HEK293 (cell line): ENCODE results near the gene ZDHHC14.

ENCODE experiments used
- CTCF ChIA-PET: fragments of 350-600 bp; formaldehyde crosslinking; extraction: SDS; loops from one replicate; lab custom pipeline; 2021; ENCODE audit warnings: antibody characterized with exemption; lab: Yijun Ruan, JAX
- POLR2A ChIA-PET: fragments of 300-600 bp; formaldehyde crosslinking; extraction: SDS; loops from one replicate; lab custom pipeline; 2020; ENCODE audit warnings: antibody characterized with exemption, inconsistent platforms; lab: Yijun Ruan, JAX
- H3K27ac ChIP-seq: fragments of 200-500 bp; sonication (Bioruptor generic); 2 replicates; pipeline ENCODE4 v1.5.1; 2014; ENCODE audit warnings: low read depth, low read length, control low read depth, inconsistent platforms; ENCODE audit errors: extremely low read depth
- H3K36me3 ChIP-seq, 2 experiments: fragments of 200-500 bp in 1 of 2; sonication (Bioruptor generic) in 1 of 2; 1 replicate in 1 of 2; 2 replicates in 1 of 2; pipeline ENCODE4 v1.5.1; 2014 to 2017; ENCODE audit warnings: inconsistent platforms in 2 of 2, low read length in 2 of 2; ENCODE audit not compliant: control insufficient read depth in 2 of 2, insufficient read depth in 1 of 2
- H3K4me1 ChIP-seq: fragments of 200-500 bp; sonication (Bioruptor generic); 2 replicates; pipeline ENCODE4 v1.5.1; 2014; ENCODE audit warnings: mild to moderate bottlenecking, low read length, inconsistent platforms; ENCODE audit not compliant: control insufficient read depth, insufficient read depth
- H3K4me3 ChIP-seq: 2 replicates; pipeline ENCODE4 v1.5.1; 2011; ENCODE audit warnings: low read depth, mild to moderate bottlenecking, control low read depth, low read length, moderate library complexity
- H3K9me3 ChIP-seq: fragments of 200-500 bp; sonication (Bioruptor generic); 2 replicates; pipeline ENCODE4 v1.5.1; 2014; ENCODE audit warnings: low read depth, low read length, inconsistent platforms; ENCODE audit not compliant: control insufficient read depth, insufficient read depth
- EGR2 ChIP-seq: fragments of 450-650 bp; formaldehyde crosslinking; IDR thresholded peaks from 2 replicates; pipeline ENCODE4 v1.5.1; 2016; ENCODE audit warnings: low read depth, missing biosample characterization, missing genetic modification characterization
- HOXC10 ChIP-seq: sonication (generic); formaldehyde crosslinking; IDR thresholded peaks from 2 replicates; pipeline ENCODE4 v1.8.1; 2023; ENCODE audit warnings: mild to moderate bottlenecking, missing genetic modification reagents
- KLF1 ChIP-seq: fragments of 450-650 bp; formaldehyde crosslinking; IDR thresholded peaks from 2 replicates; pipeline ENCODE4 v1.5.1; 2016; ENCODE audit warnings: missing biosample characterization, missing genetic modification characterization
- REPIN1 ChIP-seq: fragments of 450-650 bp; formaldehyde crosslinking; IDR thresholded peaks from 2 replicates; pipeline ENCODE4 v1.5.1; 2017; ENCODE audit warnings: missing biosample characterization, missing genetic modification characterization, low read depth
- ZBTB11 ChIP-seq: fragments of 450-650 bp; formaldehyde crosslinking; conservative IDR thresholded peaks from 2 replicates; pipeline ENCODE4 v1.5.1; 2016; ENCODE audit warnings: low read depth, missing biosample characterization, missing genetic modification characterization
- ZBTB7A ChIP-seq: fragments of 450-650 bp; formaldehyde crosslinking; IDR thresholded peaks from 2 replicates; pipeline ENCODE4 v1.5.1; 2016; ENCODE audit warnings: low read depth, missing biosample characterization, missing genetic modification characterization
- ZEB2 ChIP-seq: fragments of 450-650 bp; formaldehyde crosslinking; IDR thresholded peaks from 2 replicates; pipeline ENCODE4 v1.5.1; 2016; ENCODE audit warnings: missing biosample characterization, missing genetic modification characterization
- ZNF133 ChIP-seq: fragments of 450-650 bp; formaldehyde crosslinking; IDR thresholded peaks from 2 replicates; pipeline ENCODE4 v1.5.1; 2016; ENCODE audit warnings: missing biosample characterization, missing genetic modification characterization
- ZNF155 ChIP-seq: fragments of 450-650 bp; formaldehyde crosslinking; IDR thresholded peaks from 2 replicates; pipeline ENCODE4 v1.5.1; 2016; ENCODE audit warnings: missing biosample characterization, missing genetic modification characterization
- ZNF169 ChIP-seq: fragments of 450-650 bp; formaldehyde crosslinking; IDR thresholded peaks from 2 replicates; pipeline ENCODE4 v1.5.1; 2016; ENCODE audit warnings: missing biosample characterization, missing genetic modification characterization
- ZNF221 ChIP-seq: fragments of 450-650 bp; formaldehyde crosslinking; IDR thresholded peaks from 2 replicates; pipeline ENCODE4 v1.5.1; 2017; ENCODE audit warnings: missing biosample characterization, missing genetic modification characterization, borderline replicate concordance
- ZNF239 ChIP-seq: fragments of 450-650 bp; formaldehyde crosslinking; IDR thresholded peaks from 2 replicates; pipeline ENCODE4 v1.5.1; 2016; ENCODE audit warnings: missing biosample characterization, missing genetic modification characterization
- ZNF350 ChIP-seq: fragments of 450-650 bp; formaldehyde crosslinking; IDR thresholded peaks from 2 replicates; pipeline ENCODE4 v1.5.0; 2017; ENCODE audit warnings: missing biosample characterization, mild to moderate bottlenecking, missing genetic modification characterization
- ZNF391 ChIP-seq: fragments of 450-650 bp; formaldehyde crosslinking; IDR thresholded peaks from 2 replicates; pipeline ENCODE4 v1.5.1; 2016; ENCODE audit warnings: low read depth, missing biosample characterization, missing genetic modification characterization, borderline replicate concordance
- ZNF433 ChIP-seq: fragments of 450-650 bp; formaldehyde crosslinking; IDR thresholded peaks from 2 replicates; pipeline ENCODE4 v1.5.1; 2016; ENCODE audit warnings: missing biosample characterization, missing genetic modification characterization, low read depth
- ZNF501 ChIP-seq: fragments of 450-650 bp; formaldehyde crosslinking; IDR thresholded peaks from 2 replicates; pipeline ENCODE4 v1.5.1; 2016; ENCODE audit warnings: missing biosample characterization, missing genetic modification characterization
- ZNF521 ChIP-seq: fragments of 450-650 bp; formaldehyde crosslinking; IDR thresholded peaks from 2 replicates; pipeline ENCODE4 v1.5.1; 2017; ENCODE audit warnings: missing biosample characterization, mild to moderate bottlenecking, missing genetic modification characterization
- ZNF544 ChIP-seq: fragments of 450-650 bp; formaldehyde crosslinking; IDR thresholded peaks from 2 replicates; pipeline ENCODE4 v1.5.0; 2017; ENCODE audit warnings: missing biosample characterization, missing genetic modification characterization
- ZNF549 ChIP-seq: fragments of 450-650 bp; IDR thresholded peaks from 2 replicates; pipeline ENCODE4 v1.5.1; 2018; ENCODE audit warnings: missing biosample characterization, missing genetic modification characterization, mild to moderate bottlenecking, inconsistent platforms, moderate library complexity
- ZNF571 ChIP-seq: fragments of 450-650 bp; formaldehyde crosslinking; IDR thresholded peaks from 2 replicates; pipeline ENCODE4 v1.5.0; 2017; ENCODE audit warnings: missing biosample characterization, missing genetic modification characterization
- ZNF837 ChIP-seq: fragments of 450-650 bp; formaldehyde crosslinking; IDR thresholded peaks from 2 replicates; pipeline ENCODE4 v1.5.1; 2016; ENCODE audit warnings: missing biosample characterization, missing genetic modification characterization
- ZSCAN16 ChIP-seq: fragments of 450-650 bp; formaldehyde crosslinking; IDR thresholded peaks from 2 replicates; pipeline ENCODE4 v1.5.1; 2016; ENCODE audit warnings: missing biosample characterization, missing genetic modification characterization
- TF ChIP-seq, protein P1 (sequence below): fragments of 450-650 bp; formaldehyde crosslinking; IDR thresholded peaks from 2 replicates; pipeline ENCODE4 v1.5.1; 2016; ENCODE audit warnings: missing biosample characterization, missing genetic modification characterization
- TF ChIP-seq, protein P2 (sequence below): sonication (generic); formaldehyde crosslinking; IDR thresholded peaks from 2 replicates; pipeline ENCODE4 v1.8.1; 2022; ENCODE audit warnings: mild to moderate bottlenecking, moderate library complexity, missing genetic modification reagents
- TF ChIP-seq, protein P3 (sequence below): fragments of 450-650 bp; formaldehyde crosslinking; optimal IDR thresholded peaks from 2 replicates; pipeline ENCODE3; 2016; ENCODE audit warnings: missing biosample characterization, mild to moderate bottlenecking, missing genetic modification characterization

The ZDHHC14 gene

DNA sequence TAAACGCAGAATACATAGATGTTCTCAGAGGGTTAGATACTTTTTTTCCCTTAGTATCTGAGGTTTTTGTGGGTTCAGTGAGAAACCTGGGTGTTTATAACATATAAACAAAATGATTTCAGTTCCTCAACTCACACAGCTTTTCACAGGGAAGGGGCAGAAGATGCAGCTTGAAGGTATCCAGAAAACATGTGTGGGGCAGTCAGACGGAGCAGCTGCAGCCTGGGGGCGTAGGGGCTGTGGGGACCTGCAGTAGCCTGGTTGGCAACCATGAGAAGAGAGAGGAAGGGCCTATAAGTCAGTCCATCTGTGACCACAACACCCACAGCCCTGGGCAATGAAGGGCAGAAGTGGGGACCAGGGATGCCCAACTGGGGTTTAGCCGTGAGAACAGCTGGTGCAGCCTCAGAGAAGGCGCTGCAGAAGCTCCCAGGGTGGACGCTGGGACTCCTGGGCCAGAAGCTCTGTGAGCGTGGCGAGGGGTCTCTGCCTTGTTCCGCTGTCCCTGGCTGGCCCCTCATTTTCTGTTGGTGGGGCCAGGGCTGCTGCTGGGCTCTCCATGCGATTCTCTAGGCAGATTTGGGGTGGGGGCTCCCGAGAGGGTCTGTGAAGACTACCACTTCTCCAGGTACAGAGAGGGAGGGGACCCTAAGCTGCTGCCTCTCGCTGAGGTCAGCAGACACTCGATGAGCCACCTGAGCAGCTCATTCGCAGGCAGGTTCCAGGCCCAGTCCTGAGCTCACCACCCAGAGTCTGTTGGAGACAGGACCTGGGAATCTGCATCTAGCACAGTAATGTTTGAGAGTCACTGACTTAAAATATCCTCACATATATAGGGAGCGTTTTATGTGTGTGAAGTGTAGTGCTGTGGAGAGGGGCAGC is 181.2 kb downstream of the ZDHHC14 start:
- H3K9me3 ChIP-seq = no peaks in the 10 kb centered on the region
- no peaks in the 10 kb centered on the region for H3K36me3 ChIP-seq
- H3K4me3 ChIP-seq = no peak overlapping the region
- TF ChIP-seq KLF1 (tag by site-specific recombination) = no peak
- TF ChIP-seq, protein P1, sequence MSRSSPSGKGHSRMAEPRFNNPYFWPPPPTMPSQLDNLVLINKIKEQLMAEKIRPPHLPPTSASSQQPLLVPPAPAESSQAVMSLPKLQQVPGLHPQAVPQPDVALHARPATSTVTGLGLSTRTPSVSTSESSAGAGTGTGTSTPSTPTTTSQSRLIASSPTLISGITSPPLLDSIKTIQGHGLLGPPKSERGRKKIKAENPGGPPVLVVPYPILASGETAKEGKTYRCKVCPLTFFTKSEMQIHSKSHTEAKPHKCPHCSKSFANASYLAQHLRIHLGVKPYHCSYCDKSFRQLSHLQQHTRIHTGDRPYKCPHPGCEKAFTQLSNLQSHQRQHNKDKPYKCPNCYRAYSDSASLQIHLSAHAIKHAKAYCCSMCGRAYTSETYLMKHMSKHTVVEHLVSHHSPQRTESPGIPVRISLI (tag by site-specific recombination) = no peak
- TF ChIP-seq, all 188 proteins: peak for 0
- ChIA-PET CTCF (no interaction called here), POLR2A (no interaction called here)
- Histone ChIP-seq H3K4me1 (no peaks in the 10 kb centered on the region), H3K27ac (no peak overlapping the region)

- H3K36me3 ChIP-seq = no peaks in the 10 kb centered on the region
- no peak for TF ChIP-seq ZNF433 (tag by site-specific recombination)
- no peak for TF ChIP-seq ZNF549 (tag by site-specific recombination)
- TF ChIP-seq, protein P2, sequence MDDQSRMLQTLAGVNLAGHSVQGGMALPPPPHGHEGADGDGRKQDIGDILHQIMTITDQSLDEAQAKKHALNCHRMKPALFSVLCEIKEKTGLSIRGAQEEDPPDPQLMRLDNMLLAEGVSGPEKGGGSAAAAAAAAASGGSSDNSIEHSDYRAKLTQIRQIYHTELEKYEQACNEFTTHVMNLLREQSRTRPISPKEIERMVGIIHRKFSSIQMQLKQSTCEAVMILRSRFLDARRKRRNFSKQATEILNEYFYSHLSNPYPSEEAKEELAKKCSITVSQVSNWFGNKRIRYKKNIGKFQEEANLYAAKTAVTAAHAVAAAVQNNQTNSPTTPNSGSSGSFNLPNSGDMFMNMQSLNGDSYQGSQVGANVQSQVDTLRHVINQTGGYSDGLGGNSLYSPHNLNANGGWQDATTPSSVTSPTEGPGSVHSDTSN = no peak
- TF ChIP-seq ZNF571 (tag by site-specific recombination) = no peak
- no peak for TF ChIP-seq ZNF169 (tag by site-specific recombination)
- TF ChIP-seq REPIN1 (tag by site-specific recombination) = no peak
- TF ChIP-seq ZSCAN16 (tag by site-specific recombination) = no peak
- no peak for TF ChIP-seq ZNF544 (tag by site-specific recombination)
- no peak for TF ChIP-seq ZNF521 (tag by site-specific recombination)
- TF ChIP-seq ZNF155 (tag by site-specific recombination) = no peak
- H3K4me1 ChIP-seq = no peaks in the 10 kb centered on the region
- H3K4me3 ChIP-seq = no peak overlapping the region
- H3K27ac ChIP-seq = no peak overlapping the region
- POLR2A ChIA-PET = no interaction called here
- CTCF ChIA-PET = no interaction called here
- H3K9me3 ChIP-seq = no peaks in the 10 kb centered on the region
Measured at GRCh38 chr6:157562997-157563396, 182.0 kb downstream of the ZDHHC14 start.

GRCh38 chr6:157563611-157564284 is 182.8 kb downstream of the ZDHHC14 start:
- Histone ChIP-seq H3K9me3 (no peaks in the 10 kb centered on the region), H3K4me3 (no peak overlapping the region), H3K36me3 (no peaks in the 10 kb centered on the region), H3K4me1 (no peaks in the 10 kb centered on the region), H3K27ac (no peak overlapping the region)
- POLR2A ChIA-PET = no interaction called here
- CTCF ChIA-PET = no interaction called here
- no peak for TF ChIP-seq ZNF837 (tag by site-specific recombination)
- TF ChIP-seq ZNF221 = no peak
- no peak for TF ChIP-seq EGR2 (tag by site-specific recombination)
- no peak for TF ChIP-seq ZBTB7A (tag by site-specific recombination)
- TF ChIP-seq, protein P3, sequence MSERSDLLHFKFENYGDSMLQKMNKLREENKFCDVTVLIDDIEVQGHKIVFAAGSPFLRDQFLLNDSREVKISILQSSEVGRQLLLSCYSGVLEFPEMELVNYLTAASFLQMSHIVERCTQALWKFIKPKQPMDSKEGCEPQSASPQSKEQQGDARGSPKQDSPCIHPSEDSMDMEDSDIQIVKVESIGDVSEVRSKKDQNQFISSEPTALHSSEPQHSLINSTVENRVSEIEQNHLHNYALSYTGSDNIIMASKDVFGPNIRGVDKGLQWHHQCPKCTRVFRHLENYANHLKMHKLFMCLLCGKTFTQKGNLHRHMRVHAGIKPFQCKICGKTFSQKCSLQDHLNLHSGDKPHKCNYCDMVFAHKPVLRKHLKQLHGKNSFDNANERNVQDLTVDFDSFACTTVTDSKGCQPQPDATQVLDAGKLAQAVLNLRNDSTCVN = no peak
- no peak for TF ChIP-seq ZNF501
- no peak for TF ChIP-seq ZNF239 (tag by site-specific recombination)
- TF ChIP-seq ZNF350 (tag by site-specific recombination) = no peak
- TF ChIP-seq ZNF391 (tag by site-specific recombination) = no peak
- TF ChIP-seq ZEB2 (tag by site-specific recombination) = no peak
- TF ChIP-seq ZBTB11 = no peak
- TF ChIP-seq HOXC10 (CRISPR knock-in tag) = no peak
- no peak for TF ChIP-seq ZNF133 (tag by site-specific recombination)
